NOMO-1 (cell line): ENCODE data around the gene ZFPL1.

Experiments
- DNase-seq, 2 experiments: peaks; one replicate each; lab custom pipeline; 2025; ENCODE audit not compliant: unreplicated experiment in 2 of 2; lab: John Stamatoyannopoulos, UW

The ZFPL1 gene

GRCh38 chr11:65059959-65060824 lies 23.8 kb upstream of the ZFPL1 start:
- DNase-seq, result no peak

DNA sequence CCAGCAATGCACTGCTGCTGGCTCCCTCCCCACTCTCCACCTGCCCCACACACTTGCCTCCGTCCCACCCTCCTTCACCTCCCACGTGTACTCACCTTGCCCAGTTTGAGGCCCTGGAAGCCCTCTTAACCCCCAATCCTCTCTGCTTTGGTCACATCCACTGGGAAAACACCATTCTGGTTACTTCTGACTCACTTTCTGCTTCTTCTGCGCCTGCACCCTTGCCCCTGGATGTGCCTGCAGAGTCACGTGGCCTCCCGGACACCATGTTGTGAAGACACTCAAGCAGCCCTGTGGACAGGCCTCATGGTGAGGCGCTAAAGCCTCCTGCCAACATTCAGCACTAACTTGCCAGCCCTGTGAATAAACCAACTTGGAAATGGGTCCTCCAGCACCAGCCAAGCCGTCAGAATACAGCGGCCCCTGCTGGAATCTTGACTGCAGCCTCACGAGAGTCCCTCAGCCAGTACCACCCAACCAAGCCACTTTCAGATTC lies 23.1 kb upstream of the ZFPL1 start:
- peak; percentile 28 to 29 for DNase-seq

DNA sequence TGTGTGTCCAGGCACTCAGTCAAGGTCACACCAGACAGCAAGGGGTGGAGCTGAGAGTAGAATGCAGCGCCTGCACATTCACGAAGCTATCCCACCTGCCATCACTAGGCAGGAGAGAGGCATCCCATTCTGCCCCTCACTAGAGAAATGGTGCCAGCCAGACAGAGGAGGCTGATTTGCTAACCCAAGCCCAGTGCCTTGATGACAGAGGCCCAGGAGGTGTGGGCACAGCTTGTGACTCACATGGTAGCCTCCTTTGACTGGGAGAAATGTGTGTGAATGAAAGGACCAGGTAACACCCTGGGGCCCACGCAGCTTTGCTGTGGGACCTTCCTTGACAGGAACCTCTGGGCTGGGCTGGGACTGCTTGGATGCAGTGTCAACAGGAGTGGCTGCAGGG lies 20.5 kb upstream of the ZFPL1 start:
- DNase-seq, result no peak

GRCh38 chr11:65064847-65065240 lies 19.2 kb upstream of the ZFPL1 start:
- no peak for DNase-seq

- no peak for DNase-seq
Measured at GRCh38 chr11:65065851-65066250, 18.2 kb upstream of the ZFPL1 start.

GRCh38 chr11:65066315-65066714 lies 17.7 kb upstream of the ZFPL1 start:
- DNase-seq, result no peak

- no peak for DNase-seq
Measured at GRCh38 chr11:65066805-65067291, 17.2 kb upstream of the ZFPL1 start.

GRCh38 chr11:65067446-65067845 lies 16.6 kb upstream of the ZFPL1 start:
- DNase-seq, result no peak

- peak; percentile 47 to 52 for DNase-seq
Measured at GRCh38 chr11:65069217-65069616, 14.8 kb upstream of the ZFPL1 start.

GRCh38 chr11:65071907-65072630 lies 12.0 kb upstream of the ZFPL1 start:
- no peak for DNase-seq

GRCh38 chr11:65072631-65072966 lies 11.4 kb upstream of the ZFPL1 start:
- DNase-seq, result no peak

DNA sequence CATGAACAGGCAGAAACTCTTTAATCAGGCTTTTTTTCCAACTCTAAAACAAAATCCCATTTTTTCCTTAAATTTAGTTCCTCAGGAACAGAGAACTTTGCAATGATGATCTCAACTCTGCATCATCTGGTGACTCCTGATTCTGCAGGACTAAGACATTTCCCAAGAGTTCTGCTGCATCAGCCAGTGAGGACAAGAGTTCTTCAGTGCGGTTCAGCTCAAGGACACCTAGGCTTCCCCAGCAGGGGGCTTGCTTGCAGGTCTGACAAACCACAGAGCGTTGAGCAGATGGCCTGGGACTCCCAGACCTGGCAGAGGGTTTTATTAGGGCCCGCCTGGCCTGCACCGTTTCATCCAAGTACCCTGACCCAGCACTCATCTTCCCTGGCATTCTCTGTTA lies 6.6 kb upstream of the ZFPL1 start:
- no peak for DNase-seq

DNA sequence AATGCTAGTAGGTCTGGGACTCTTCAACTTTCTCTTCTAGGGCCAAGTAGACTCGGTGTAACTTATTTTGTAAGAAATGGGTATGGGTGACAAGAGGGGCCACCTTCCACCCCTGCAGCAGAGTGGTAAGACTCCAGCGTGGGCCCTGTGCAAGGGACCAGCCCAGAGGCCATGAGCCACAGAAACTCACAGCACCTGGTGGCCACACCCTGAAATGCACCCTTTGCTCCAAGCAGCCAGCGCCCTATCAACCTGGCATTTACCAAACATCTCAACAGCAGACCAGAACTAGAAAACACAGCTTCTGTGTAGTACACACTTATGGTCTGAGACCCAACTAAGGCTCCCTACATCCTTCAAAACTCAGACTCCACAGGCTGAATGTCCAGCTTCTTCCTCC lies 5.9 kb upstream of the ZFPL1 start:
- peak; percentile 9 to 37 for DNase-seq

DNA sequence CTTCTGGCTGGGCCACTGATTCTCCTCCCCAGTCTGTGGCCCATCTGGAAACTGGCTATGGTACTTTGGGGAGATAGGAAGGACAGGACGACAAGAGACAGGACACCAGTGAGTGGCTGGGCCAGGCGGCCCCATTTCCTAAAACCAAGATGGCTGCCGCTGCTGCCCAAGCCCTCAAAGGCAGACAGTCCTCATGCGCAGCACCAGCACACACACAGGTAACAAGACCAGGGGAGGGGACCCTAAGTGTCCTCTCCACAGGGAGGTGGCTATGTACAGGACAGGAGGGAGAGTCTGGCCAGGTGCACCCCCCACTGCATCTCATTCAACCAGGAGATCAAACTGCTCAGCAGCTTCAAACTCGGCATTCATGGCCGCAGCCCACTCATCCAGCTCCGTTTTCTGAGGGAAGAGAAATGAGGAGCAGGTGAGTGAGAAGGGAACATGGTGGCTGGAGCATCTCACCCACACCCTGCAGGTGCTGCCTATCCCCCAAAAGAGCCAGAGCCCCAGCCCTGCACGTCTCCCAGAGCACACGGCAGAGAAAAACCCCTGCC lies 5.2 kb upstream of the ZFPL1 start:
- DNase-seq, result no peak

DNA sequence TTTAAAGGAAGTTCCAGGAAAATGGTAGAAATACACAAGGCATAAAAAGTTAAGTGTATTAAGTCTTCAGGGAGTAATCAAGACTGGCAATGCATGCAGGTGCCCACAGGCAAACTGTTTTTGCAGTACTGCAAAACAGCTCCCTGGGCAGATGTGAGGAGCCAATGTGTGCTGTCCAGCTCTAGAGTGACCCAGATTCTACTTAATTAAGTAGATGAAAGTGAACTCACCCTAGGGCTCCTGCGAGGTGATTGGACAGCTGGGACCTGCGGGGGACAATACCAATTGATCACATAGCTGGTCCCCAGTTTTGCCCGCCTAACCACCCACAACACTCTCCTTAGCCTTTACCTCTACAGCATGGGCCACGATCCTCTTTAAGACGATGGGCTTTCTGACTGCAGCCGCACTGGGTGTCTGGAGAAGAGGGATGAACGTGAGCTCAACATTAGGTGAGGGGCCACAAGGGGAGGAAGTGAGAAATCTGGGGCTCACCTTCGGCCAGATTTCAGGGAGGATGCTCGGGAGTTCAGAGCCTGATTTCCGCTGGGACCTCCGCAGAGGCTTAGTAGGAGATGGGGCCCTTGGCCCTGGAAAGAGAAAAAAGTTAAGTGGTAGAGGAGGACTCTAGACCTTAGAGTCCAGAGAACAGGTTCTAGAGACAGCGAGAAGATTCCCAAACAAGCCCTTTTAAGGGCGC lies 738 bp upstream of the ZFPL1 start:
- peak in 1 of 2 experiments; percentile 12 for DNase-seq

GRCh38 chr11:65084598-65085375 lies 765 bp downstream of the ZFPL1 start:
- DNase-seq, result no peak

- no peak for DNase-seq
Measured at GRCh38 chr11:65085446-65085845, 1.4 kb downstream of the ZFPL1 start.

GRCh38 chr11:65086809-65087208 lies 2.8 kb downstream of the ZFPL1 start:
- no peak for DNase-seq

- DNase-seq, result no peak
Measured at GRCh38 chr11:65087216-65087615, 3.2 kb downstream of the ZFPL1 start.

- DNase-seq, result no peak
Measured at GRCh38 chr11:65087827-65088226, 3.8 kb downstream of the ZFPL1 start.
